Mammary epithelial cell (primary cell): ENCODE measurements around the gene CYB5R2.

Source experiments
- CTCF ChIP-seq, 2 donors: IDR thresholded peaks in 1 of 2; conservative IDR thresholded peaks in 1 of 2; 2 replicates each; pipeline ENCODE4 v1.5.1; 2011 to 2012; ENCODE audit warnings: inconsistent platforms in 2 of 2, low read length in 2 of 2, mild to moderate bottlenecking in 2 of 2, control low read depth in 1 of 2, low read depth in 1 of 2; ENCODE audit not compliant: insufficient read depth in 1 of 2; ENCODE audit errors: extremely low read depth in 1 of 2
- EZH2 ChIP-seq: IDR thresholded peaks from 2 replicates; pipeline ENCODE4 v1.6.1; 2012; ENCODE audit warnings: low read length, inconsistent platforms, borderline replicate concordance

- no peak for TF ChIP-seq CTCF (conservative IDR thresholded peaks at IDR 0.05 in 1 of 2, IDR thresholded peaks at IDR 0.05 in 1 of 2; ENCODE audit: extremely low read depth in 1 of 2, insufficient read depth in 1 of 2, low read depth in 1 of 2, low read length in 2 of 2)
- no peak for TF ChIP-seq EZH2
Observed at GRCh38 chr11:7666292-7666866, 6.9 kb downstream of the CYB5R2 start.
